ENCODE measurements around the gene BACE2. TPM values are rescaled to one million over a fixed set of nuclear protein-coding genes. Genes with fewer than 3 reads are reported as not detected.

The BACE2 gene
- total and polyA plus RNA-seq, 2 of the 4 experiments (the other 2 are of a cell fraction) = 17.0 to 35.5 TPM

DNA sequence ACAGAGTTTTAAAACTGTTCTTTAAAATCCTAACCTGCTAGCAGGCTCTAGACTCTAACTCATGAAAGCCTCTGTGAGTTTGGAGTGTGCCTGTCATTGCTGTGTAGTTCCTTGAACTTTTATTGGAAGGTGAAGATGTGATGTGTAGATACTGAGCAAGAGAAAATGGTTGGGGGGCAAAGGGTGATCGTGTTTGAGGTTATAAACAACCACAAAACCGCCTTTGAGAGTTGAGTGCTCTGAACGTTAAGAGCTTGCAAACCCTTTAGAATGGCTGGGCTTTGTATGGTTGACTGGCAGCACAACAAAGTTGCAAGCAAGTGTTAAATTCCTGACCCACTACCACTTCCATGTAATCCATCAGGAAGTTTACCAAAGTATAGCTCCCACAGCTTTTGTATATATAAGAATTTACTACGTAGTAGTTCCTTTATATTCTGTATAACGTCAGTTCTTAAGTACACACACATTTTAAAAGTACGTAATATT, 19.6 kb downstream of the BACE2 start:
- Histone ChIP-seq H3K9ac (ENCODE audit: low read depth, low read length) (no peak overlapping the region), H2AFZ (replicated peaks; ENCODE audit: low read length, poor library complexity) (no peak overlapping the region), H3K18ac (ENCODE audit: low read depth, low read length) (no peak overlapping the region), H3K9me1 (ENCODE audit: insufficient read depth, low read length) (no peaks in the 10 kb centered on the region), H4K5ac (ENCODE audit: low read depth, low read length) (no peak overlapping the region), H4K91ac (ENCODE audit: insufficient read depth, low read depth, low read length) (no peak overlapping the region), H2BK15ac (ENCODE audit: low read depth, low read length) (no peak overlapping the region), H3K23ac (ENCODE audit: low read depth, low read length) (no peak overlapping the region), H2BK120ac (ENCODE audit: low read depth, low read length) (no peak overlapping the region), H3K79me1 (ENCODE audit: low read depth in 1 of 2, low read length in 2 of 2) (no peaks in the 10 kb centered on the region), H3K27me3 (ENCODE audit: control insufficient read depth, insufficient read depth, low read length) (no peaks in the 10 kb centered on the region), H3K4ac (ENCODE audit: low read depth, low read length) (no peak overlapping the region), H2AK5ac (ENCODE audit: low read depth, low read length) (no peak overlapping the region), H2BK5ac (ENCODE audit: low read depth, low read length, poor library complexity, severe bottlenecking) (no peak overlapping the region), H2AK9ac (replicated peaks; ENCODE audit: low read depth, low read length, poor library complexity) (no peak overlapping the region), H3K4me3 (ENCODE audit: insufficient read depth, low read depth, low read length) (no peak overlapping the region), H3K4me1 (ENCODE audit: control insufficient read depth, insufficient read depth, low read length) (peaks cover 3% of the 10 kb centered on the region), H4K8ac (ENCODE audit: low read depth in 2 of 2, low read length in 2 of 2) (no peak overlapping the region), H3K9me3 (ENCODE audit: control insufficient read depth, insufficient read depth, low read length) (no peaks in the 10 kb centered on the region), H3K4me2 (ENCODE audit: low read depth, low read length) (no peak overlapping the region), H3K27ac (ENCODE audit: insufficient read depth, low read length) (no peak overlapping the region), H2BK20ac (ENCODE audit: low read depth, low read length) (no peak overlapping the region), H4K20me1 (ENCODE audit: insufficient read depth, low read length) (no peaks in the 10 kb centered on the region), H3K14ac (replicated peaks; ENCODE audit: low read depth, low read length) (no peak overlapping the region), H3K56ac (ENCODE audit: extremely low read depth, insufficient read depth, low read length) (no peak overlapping the region), H3K36me3 (ENCODE audit: control insufficient read depth, insufficient read depth, low read length) (no peaks in the 10 kb centered on the region)
- ChIA-PET CTCF (interaction anchor here (0.5 kb wide), 1 partner anchor 62 kb away, joined by 3 read pairs; no protein-coding TSS in a partner anchor), POLR2A (ENCODE audit: unreplicated experiment) (no interaction called here)
- dilution Hi-C loops (cut with HindIII; ENCODE audit: low sequenced_read_pairs, unreplicated experiment) = no loop called here
- no peak for TF ChIP-seq MAZ (IDR thresholded peaks at IDR 0.05; ENCODE audit: borderline replicate concordance, low read depth, low read length)
- TF ChIP-seq MAFK (IDR thresholded peaks at IDR 0.05; ENCODE audit: low read depth, low read length) = no peak
- no peak for TF ChIP-seq SMC3 (IDR thresholded peaks at IDR 0.05; ENCODE audit: low read depth, low read length)
- TF ChIP-seq CHD1 (IDR thresholded peaks at IDR 0.05; ENCODE audit: low read depth, low read length) = no peak
- no peak for TF ChIP-seq MXI1 (IDR thresholded peaks at IDR 0.05; ENCODE audit: borderline replicate concordance, low read depth, low read length)
- TF ChIP-seq, protein P1, sequence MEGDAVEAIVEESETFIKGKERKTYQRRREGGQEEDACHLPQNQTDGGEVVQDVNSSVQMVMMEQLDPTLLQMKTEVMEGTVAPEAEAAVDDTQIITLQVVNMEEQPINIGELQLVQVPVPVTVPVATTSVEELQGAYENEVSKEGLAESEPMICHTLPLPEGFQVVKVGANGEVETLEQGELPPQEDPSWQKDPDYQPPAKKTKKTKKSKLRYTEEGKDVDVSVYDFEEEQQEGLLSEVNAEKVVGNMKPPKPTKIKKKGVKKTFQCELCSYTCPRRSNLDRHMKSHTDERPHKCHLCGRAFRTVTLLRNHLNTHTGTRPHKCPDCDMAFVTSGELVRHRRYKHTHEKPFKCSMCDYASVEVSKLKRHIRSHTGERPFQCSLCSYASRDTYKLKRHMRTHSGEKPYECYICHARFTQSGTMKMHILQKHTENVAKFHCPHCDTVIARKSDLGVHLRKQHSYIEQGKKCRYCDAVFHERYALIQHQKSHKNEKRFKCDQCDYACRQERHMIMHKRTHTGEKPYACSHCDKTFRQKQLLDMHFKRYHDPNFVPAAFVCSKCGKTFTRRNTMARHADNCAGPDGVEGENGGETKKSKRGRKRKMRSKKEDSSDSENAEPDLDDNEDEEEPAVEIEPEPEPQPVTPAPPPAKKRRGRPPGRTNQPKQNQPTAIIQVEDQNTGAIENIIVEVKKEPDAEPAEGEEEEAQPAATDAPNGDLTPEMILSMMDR (conservative IDR thresholded peaks at IDR 0.05; ENCODE audit: low read depth, low read length) = no peak
- TF ChIP-seq POLR2A (IDR thresholded peaks at IDR 0.05; ENCODE audit: low read depth, low read length) = no peak
- no peak for TF ChIP-seq CEBPB (IDR thresholded peaks at IDR 0.05; ENCODE audit: low read depth, low read length)
- TF ChIP-seq BHLHE40 (IDR thresholded peaks at IDR 0.05; ENCODE audit: low read depth, low read length) = no peak
- no peak for TF ChIP-seq RAD21 (IDR thresholded peaks at IDR 0.05; ENCODE audit: low read length)
- no peak for TF ChIP-seq FOS (IDR thresholded peaks at IDR 0.05; ENCODE audit: low read depth, low read length)
- TF ChIP-seq RCOR1 (IDR thresholded peaks at IDR 0.05; ENCODE audit: insufficient replicate concordance, low read length) = no peak
- TF ChIP-seq RFX5 (IDR thresholded peaks at IDR 0.05; ENCODE audit: low read depth, low read length) = no peak
- TF ChIP-seq, protein P2, sequence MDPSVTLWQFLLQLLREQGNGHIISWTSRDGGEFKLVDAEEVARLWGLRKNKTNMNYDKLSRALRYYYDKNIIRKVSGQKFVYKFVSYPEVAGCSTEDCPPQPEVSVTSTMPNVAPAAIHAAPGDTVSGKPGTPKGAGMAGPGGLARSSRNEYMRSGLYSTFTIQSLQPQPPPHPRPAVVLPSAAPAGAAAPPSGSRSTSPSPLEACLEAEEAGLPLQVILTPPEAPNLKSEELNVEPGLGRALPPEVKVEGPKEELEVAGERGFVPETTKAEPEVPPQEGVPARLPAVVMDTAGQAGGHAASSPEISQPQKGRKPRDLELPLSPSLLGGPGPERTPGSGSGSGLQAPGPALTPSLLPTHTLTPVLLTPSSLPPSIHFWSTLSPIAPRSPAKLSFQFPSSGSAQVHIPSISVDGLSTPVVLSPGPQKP (IDR thresholded peaks at IDR 0.05; ENCODE audit: borderline replicate concordance, low read depth, low read length) = no peak
- intact Hi-C loops (cut with micrococcal nuclease) = no loop called here
- WGBS, 2 experiments (ENCODE audit: extremely low coverage in 2 of 2, insufficient read length in 1 of 2) = 58% methylated on average over 4 of the region's 6 CpGs; no CpG with 5 or more reads in 1 of the 2 experiments
- in situ Hi-C loops (cut with MboI; ENCODE audit: low sequenced_read_pairs) = no loop called here
- no TSS peak for BruUV-seq (replicated peaks)
- DNase-seq = no peak
- ATAC-seq (ENCODE audit: low read depth) = no peak

All from IMR-90 (cell line).